Thyroid gland (tissue), 4 donors: ENCODE measurements around the gene IGFBP7. TPM values are rescaled to one million over a fixed set of nuclear protein-coding genes. Genes with fewer than 3 reads are reported as not detected.

Experiments
- DNase-seq, 2 donors: peaks; one replicate each; pipeline ENCODE4 v3.0.0-alpha.2; 2019
- H3K27ac ChIP-seq, 3 donors: fragments of 200-600 bp; sonication (generic); 1 replicate in 2 of 3; 2 replicates in 1 of 3; pipeline ENCODE4 v1.5.1; 2016 to 2019; ENCODE audit warnings: mild to moderate bottlenecking in 1 of 3, moderate library complexity in 1 of 3
- H3K27me3 ChIP-seq: fragments of 200-600 bp; sonication (generic); one replicate; pipeline ENCODE4 v1.5.1; 2019
- H3K36me3 ChIP-seq, 2 donors: fragments of 200-600 bp; sonication (generic); one replicate each; pipeline ENCODE4 v1.5.1; 2016 to 2019
- H3K4me1 ChIP-seq, 2 donors: fragments of 200-600 bp; sonication (generic); one replicate each; pipeline ENCODE4 v1.5.1; 2017 to 2019
- H3K4me3 ChIP-seq, 3 donors: fragments of 200-600 bp; sonication (generic); replicated peaks in 1 of 3; 1 replicate in 2 of 3; 2 replicates in 1 of 3; pipeline ENCODE4 v1.5.1; 2016; ENCODE audit warnings: mild to moderate bottlenecking in 1 of 3
- H3K9me3 ChIP-seq: fragments of 200-600 bp; sonication (generic); one replicate; pipeline ENCODE4 v1.5.1; 2017
- CTCF ChIP-seq, 6 experiments: fragments of 200-600 bp in 3 of 6; fragments of 450-650 bp in 3 of 6; sonication (generic) in 3 of 6; IDR thresholded peaks; one replicate each; pipeline ENCODE4 v1.5.1; 2016 to 2019; ENCODE audit warnings: antibody characterized with exemption in 6 of 6, mild to moderate bottlenecking in 2 of 6, inconsistent platforms in 1 of 6, moderate library complexity in 1 of 6
- POLR2A ChIP-seq, 2 donors: fragments of 450-650 bp; IDR thresholded peaks; one replicate each; pipeline ENCODE4 v1.6.1; 2017; ENCODE audit warnings: antibody characterized with exemption in 2 of 2, mild to moderate bottlenecking in 2 of 2, moderate library complexity in 1 of 2
- WGBS, 2 donors: methylation state at CpG; one replicate each; pipeline ENCODE4 v1.1.5; 2017; 5-methylcytosine and 5-hydroxymethylcytosine counted together
- intact Hi-C: fragments of 100-400 bp; cut with DNase I; formaldehyde crosslinking; loops from one replicate; pipeline ENCODE4 v1.15.1; 2023
- total RNA-seq, 4 donors: library from RNA; depleted of rRNA; stranded (reverse); fragments of >200 nt; gene quantifications; one replicate each; pipeline ENCODE4 v1.2.3, GENCODE V29; 2016

Gene IGFBP7
- total RNA-seq, 4 donors from 2014 or later, result 660 to 2,581 (median 1,387) TPM

GRCh38 chr4:57113870-57114269 is 3.7 kb upstream of the IGFBP7 start:
- intact Hi-C loops, result loop anchor here (5.0 kb wide), 1 partner anchor 77 kb away; no protein-coding TSS in a partner anchor
- 73 to 78% methylated on average over 6 of the region's 6 CpGs for WGBS, 2 donors

GRCh38 chr4:57110640-57111511 is 691 bp upstream of the IGFBP7 start:
- Histone ChIP-seq H3K9me3 (no peaks in the 10 kb centered on the region), H3K4me1 (peaks cover 12 to 16% of the 10 kb centered on the region in 2 donors), H3K27ac (peak overlapping the region; percentile 92 to 98 (median 96)), H3K27me3 (no peaks in the 10 kb centered on the region), H3K36me3 (no peaks in the 10 kb centered on the region), H3K4me3 (peak overlapping the region; percentile 45 to 80 (median 76))
- TF ChIP-seq CTCF (IDR thresholded peaks at IDR 0.05) (no peak), POLR2A (IDR thresholded peaks at IDR 0.05) (peak in 1 of 2 donors; percentile 24)
- 2 to 3% methylated on average over 25 of the region's 25 CpGs for WGBS, 2 donors
- DNase-seq, result peak; percentile 68 to 72
- intact Hi-C loops, result loop anchor here (5.0 kb wide), 1 partner anchor 74 kb away; no protein-coding TSS in a partner anchor

More at GRCh38 chr4:57113870-57114269, 3.7 kb upstream of the IGFBP7 start:
- H3K4me1 ChIP-seq, result peaks cover 16 to 21% of the 10 kb centered on the region in 2 donors
- no peaks in the 10 kb centered on the region for H3K9me3 ChIP-seq
- no peaks in the 10 kb centered on the region for H3K36me3 ChIP-seq
- no peak for DNase-seq
- no peak overlapping the region for H3K27ac ChIP-seq
- no peak overlapping the region for H3K4me3 ChIP-seq
- no peak for TF ChIP-seq POLR2A (IDR thresholded peaks at IDR 0.05)
- no peak for TF ChIP-seq CTCF (IDR thresholded peaks at IDR 0.05)
- H3K27me3 ChIP-seq, result no peaks in the 10 kb centered on the region

- H3K9me3 ChIP-seq, result no peaks in the 10 kb centered on the region
- 20 to 34% methylated on average over 6 to 19 of the region's 27 CpGs for WGBS, 2 donors
- TF ChIP-seq CTCF (IDR thresholded peaks at IDR 0.05) (no peak), POLR2A (IDR thresholded peaks at IDR 0.05) (no peak)
- DNase-seq, result peak in 1 of 2 donors; percentile 7
- H3K36me3 ChIP-seq, result no peaks in the 10 kb centered on the region
- intact Hi-C loops, result no loop called here
- H3K4me3 ChIP-seq, result peak overlapping the region; percentile 75 to 80 (median 76)
- H3K27me3 ChIP-seq, result no peaks in the 10 kb centered on the region
- H3K27ac ChIP-seq, result peak overlapping the region; percentile 92 to 98 (median 96)
- peaks cover 16 to 18% of the 10 kb centered on the region in 2 donors for H3K4me1 ChIP-seq
These were observed 756 bp downstream of the IGFBP7 start for GRCh38 chr4:57109411-57109846.

GRCh38 chr4:57106181-57106580 is 4.0 kb downstream of the IGFBP7 start:
- H3K36me3 ChIP-seq, result no peaks in the 10 kb centered on the region
- intact Hi-C loops, result no loop called here
- no peaks in the 10 kb centered on the region for H3K27me3 ChIP-seq
- TF ChIP-seq POLR2A (IDR thresholded peaks at IDR 0.05), result no peak
- TF ChIP-seq CTCF (IDR thresholded peaks at IDR 0.05), result no peak
- H3K9me3 ChIP-seq, result no peaks in the 10 kb centered on the region
- no peak overlapping the region for H3K4me3 ChIP-seq
- 91 to 94% methylated on average over 4 of the region's 4 CpGs for WGBS, 2 donors
- H3K27ac ChIP-seq, result peak overlapping the region in 1 of 3 donors; percentile 96
- peaks cover 9 to 22% of the 10 kb centered on the region in 2 donors for H3K4me1 ChIP-seq
- no peak for DNase-seq
